Islet precursor cell (in vitro differentiated cells): ENCODE measurements around the gene SLIT3.

ENCODE experiments used
- DNase-seq: peaks from one replicate; pipeline ENCODE4 v3.0.0-alpha.2; 2018

Gene SLIT3

GRCh38 chr5:169300468-169301385 lies at the start of gene SLIT3:
SLIT3 (minus strand) TSS chr5:169301139; CDS start chr5:169300709, 430 bp downstream.
- DNase-seq = peak; percentile 95

GRCh38 chr5:169350016-169350415 lies 49.1 kb upstream of the SLIT3 start:
- DNase-seq = peak; percentile 69

GRCh38 chr5:169347786-169348185 lies 46.8 kb upstream of the SLIT3 start:
- no peak for DNase-seq

- DNase-seq = no peak
Measured at GRCh38 chr5:169344629-169345028, 43.7 kb upstream of the SLIT3 start.

GRCh38 chr5:169343766-169344165 lies 42.8 kb upstream of the SLIT3 start:
- DNase-seq = no peak

GRCh38 chr5:169341556-169341955 lies 40.6 kb upstream of the SLIT3 start:
- no peak for DNase-seq

GRCh38 chr5:169339869-169340268 lies 38.9 kb upstream of the SLIT3 start:
- no peak for DNase-seq

- DNase-seq = no peak
Measured at GRCh38 chr5:169336242-169336641, 35.3 kb upstream of the SLIT3 start.

GRCh38 chr5:169335806-169336205 lies 34.9 kb upstream of the SLIT3 start:
- no peak for DNase-seq

- no peak for DNase-seq
Measured at GRCh38 chr5:169333518-169333917, 32.6 kb upstream of the SLIT3 start.

- DNase-seq = no peak
Measured at GRCh38 chr5:169331292-169331852, 30.4 kb upstream of the SLIT3 start.

GRCh38 chr5:169328401-169328800 lies 27.5 kb upstream of the SLIT3 start:
- no peak for DNase-seq

GRCh38 chr5:169325273-169325672 lies 24.3 kb upstream of the SLIT3 start:
- no peak for DNase-seq

GRCh38 chr5:169318556-169318955 lies 17.6 kb upstream of the SLIT3 start:
- DNase-seq = no peak

- DNase-seq = no peak
Measured at GRCh38 chr5:169307646-169308045, 6.7 kb upstream of the SLIT3 start.

- no peak for DNase-seq
Measured at GRCh38 chr5:169305366-169305765, 4.4 kb upstream of the SLIT3 start.

GRCh38 chr5:169304175-169304574 lies 3.2 kb upstream of the SLIT3 start:
- no peak for DNase-seq

- no peak for DNase-seq
Measured at GRCh38 chr5:169303119-169303515, 2.2 kb upstream of the SLIT3 start.

- peak; percentile 90 for DNase-seq
Measured at GRCh38 chr5:169302491-169303118, 1.7 kb upstream of the SLIT3 start.

- DNase-seq = no peak
Measured at GRCh38 chr5:169301986-169302385, 1.0 kb upstream of the SLIT3 start.

- no peak for DNase-seq
Measured at GRCh38 chr5:169301386-169301934, 521 bp upstream of the SLIT3 start.

- no peak for DNase-seq
Measured at GRCh38 chr5:169299663-169300467, 1.1 kb downstream of the SLIT3 start.

GRCh38 chr5:169299191-169299662 lies 1.7 kb downstream of the SLIT3 start:
- DNase-seq = no peak
